Stimulated activated CD8-positive, alpha-beta memory T cell treated with anti-CD3 and anti-CD28 coated beads, Interleukin-7, amount 100 ng/mL, for 48 hours (primary cell): ENCODE data around the gene RYR3.

Experiments used
- DNase-seq, 2 donors: peaks; one replicate each; pipeline ENCODE4 v3.0.0-alpha.2; 2020; ENCODE audit warnings: low read depth in 1 of 2; ENCODE audit errors: extremely low read depth in 1 of 2

The RYR3 gene

DNA sequence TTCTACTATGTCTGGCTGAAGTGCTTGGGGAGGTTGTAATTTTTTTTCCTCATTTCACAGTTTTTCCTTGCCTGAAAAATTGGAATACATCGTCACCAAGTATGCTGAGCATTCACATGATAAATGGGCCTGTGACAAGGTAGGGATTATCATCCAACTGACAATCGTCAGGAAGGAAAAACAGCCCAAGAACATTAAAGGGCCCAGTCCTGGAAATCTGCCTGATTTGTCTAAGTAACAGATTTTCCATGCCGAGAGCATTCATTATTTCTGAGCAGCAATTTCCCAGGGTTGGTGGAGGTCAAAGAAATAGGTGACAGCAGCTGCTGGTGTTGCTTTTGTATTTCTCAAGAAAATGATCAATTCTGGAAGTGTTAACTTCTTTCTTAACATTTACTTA is 431.5 kb downstream of the RYR3 start:
- no peak for DNase-seq

DNA sequence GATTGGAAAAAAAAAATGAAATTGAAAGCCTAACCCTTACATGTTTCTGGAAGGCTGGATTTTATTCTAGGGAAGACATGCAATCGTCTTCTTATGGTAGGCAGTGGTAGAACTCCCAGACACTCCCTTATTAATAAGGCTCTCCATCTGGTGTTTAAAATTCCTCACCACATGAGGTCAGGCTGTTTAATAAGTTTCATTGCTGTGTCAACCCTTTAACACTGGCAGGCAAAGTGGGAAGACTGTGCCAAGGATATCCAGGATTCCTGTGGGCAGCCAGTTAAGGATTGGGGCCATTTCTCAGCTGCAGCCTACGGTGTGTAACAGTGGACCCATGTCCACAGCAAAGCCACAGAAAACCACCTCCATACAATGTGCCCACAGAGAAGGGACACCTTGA is 432.0 kb downstream of the RYR3 start:
- no peak for DNase-seq

DNA sequence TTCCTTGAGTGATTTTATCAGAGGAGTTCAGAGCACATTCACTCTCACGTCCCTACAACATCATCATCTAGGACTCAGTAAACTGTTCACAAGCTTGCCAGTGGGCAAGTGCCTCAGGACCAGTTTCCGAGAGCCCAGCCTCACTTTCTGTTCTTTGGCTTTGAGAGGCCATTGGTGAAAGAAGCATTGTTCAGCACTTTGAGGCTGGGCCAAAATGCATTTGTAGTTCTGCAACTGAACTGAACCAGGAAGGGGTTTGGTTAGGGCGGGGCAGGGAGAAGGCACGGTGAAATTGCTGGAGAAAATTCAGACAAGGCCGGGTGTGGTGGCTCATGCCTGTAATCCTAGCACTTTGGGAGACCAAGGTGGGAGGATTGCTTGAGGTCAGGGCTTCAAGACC is 435.4 kb downstream of the RYR3 start:
- no peak for DNase-seq

DNA sequence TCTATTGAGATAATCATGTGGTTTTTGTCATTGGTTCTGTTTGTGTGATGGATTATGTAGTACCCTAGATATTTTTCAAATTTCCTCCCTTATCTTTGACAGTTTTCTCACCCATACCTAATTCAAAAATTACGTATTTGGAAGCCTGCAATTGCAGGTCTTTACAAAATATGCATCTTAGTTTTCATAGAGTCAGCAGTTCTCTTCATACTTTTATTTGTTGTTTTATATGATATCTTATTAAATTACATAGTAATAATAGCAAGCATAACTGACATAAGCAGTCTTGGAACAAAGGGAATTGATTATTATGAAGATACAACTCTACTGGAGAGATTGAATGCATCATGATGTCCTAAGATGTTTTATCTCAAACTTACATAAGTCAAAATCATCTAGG is 442.2 kb downstream of the RYR3 start:
- DNase-seq, result no peak

DNA sequence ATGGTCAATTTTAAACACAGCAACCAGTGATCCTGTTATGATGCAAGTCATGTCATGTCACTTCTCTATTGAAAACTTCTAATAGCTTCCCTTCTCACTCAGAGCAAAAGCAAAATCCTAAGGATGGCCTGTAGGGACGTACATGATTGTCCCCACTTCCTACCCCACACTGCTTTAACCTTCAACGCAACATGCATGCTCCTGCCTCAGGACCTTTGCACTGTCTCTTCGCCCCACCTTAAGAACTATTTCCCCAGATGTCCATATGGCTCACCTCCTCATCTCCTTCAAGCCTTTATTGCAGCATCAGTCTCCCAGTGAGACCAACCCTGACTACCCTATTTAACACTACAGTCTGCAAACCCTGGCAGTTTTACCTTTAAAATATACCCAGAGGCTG is 443.5 kb downstream of the RYR3 start:
- DNase-seq, result no peak

DNA sequence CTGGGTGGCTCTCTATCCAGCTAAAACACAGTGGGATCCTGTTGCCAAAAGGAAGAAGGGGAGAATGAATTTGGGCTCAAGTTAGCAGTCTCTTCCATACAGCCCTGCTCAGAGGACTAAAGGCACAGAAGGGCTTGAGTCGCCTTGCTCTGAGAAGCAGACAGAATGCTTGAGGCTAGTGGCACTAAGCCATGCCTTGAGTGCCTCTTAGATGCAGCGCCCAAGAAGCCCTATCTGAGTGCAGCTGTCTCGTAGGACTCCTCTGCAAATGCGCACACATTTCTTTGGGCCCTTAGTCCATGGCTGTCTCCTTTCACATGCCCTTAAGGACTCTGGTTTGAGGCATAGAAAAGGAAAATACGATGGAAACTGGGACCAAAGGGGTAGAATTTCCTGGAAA is 446.2 kb downstream of the RYR3 start:
- DNase-seq, result no peak

DNA sequence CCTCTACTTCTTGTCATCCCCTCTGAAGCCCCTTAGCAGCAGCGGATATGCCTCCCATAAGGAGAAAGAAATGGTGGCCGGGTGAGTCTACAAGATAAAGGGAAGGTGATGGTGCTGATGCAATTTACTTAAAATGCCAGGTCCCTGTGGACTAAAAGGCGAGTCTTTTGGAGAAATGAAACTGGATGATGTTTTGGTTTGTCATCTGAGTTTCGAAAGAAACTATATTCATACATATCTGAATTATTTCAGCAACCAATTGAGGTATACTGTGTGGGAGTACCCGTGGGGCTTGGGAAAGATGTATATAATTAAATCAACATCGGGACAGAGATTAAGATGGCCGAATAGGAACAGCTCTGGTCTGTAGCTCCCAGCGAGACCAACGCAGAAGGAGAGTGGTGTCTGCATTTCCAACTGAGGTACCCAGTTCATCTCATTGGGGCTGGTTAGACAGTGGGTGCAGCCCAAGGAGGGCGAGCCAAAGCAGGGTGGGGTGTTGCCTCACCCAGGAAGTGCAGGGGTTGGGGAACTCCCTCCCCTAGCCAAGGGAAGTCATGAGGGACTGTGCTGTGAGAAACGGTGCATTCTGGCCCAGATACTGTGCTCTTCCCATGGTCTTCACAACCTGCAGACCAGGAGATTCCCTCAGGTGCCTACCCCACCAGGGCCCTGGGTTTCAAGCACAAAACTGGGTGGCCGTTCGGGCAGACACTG is 446.9 kb downstream of the RYR3 start:
- no peak for DNase-seq

DNA sequence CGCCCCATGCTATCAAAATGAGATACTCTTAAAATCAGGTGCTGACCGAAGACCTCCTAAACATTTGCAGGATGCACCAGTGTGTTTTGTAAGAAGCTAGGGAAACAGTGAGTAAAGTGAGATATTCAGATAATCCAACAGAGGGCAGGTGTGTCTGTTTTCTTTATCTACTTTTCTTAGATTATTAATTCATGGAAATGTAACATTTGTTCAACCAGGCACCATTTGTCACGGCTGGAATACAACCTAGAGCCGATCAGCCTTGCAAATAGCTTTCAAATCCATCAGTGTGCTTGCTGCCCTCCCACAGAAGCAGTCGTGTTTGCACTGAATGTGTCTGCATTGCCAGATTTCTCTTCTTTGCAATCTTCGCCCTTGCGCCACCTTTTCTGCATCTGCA is 455.6 kb downstream of the RYR3 start:
- no peak for DNase-seq

DNA sequence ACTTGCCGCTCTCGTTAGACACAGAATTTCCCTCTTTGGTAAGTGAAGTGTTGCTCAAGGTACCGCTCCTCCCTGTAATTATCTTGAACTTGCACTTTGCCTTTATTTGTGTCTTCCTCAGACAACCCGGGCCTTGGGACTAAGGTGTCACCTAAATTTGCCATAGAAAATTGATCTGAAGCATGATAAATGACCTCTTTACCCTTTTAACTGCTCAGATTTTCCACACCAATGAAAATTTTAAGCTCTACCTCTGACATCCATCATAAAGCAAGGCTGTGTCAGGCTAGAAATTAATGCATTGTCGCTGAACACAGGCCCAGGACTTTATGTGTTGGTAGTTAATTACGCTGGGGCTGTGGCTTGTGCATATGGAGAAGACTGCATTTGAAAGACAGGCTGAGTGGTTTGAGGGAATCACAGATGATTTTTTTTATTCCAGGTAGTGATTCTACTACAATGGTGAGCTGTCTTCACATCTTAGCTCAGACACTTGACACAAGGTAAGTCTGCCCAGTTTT is 458.0 kb downstream of the RYR3 start:
- DNase-seq, result no peak

DNA sequence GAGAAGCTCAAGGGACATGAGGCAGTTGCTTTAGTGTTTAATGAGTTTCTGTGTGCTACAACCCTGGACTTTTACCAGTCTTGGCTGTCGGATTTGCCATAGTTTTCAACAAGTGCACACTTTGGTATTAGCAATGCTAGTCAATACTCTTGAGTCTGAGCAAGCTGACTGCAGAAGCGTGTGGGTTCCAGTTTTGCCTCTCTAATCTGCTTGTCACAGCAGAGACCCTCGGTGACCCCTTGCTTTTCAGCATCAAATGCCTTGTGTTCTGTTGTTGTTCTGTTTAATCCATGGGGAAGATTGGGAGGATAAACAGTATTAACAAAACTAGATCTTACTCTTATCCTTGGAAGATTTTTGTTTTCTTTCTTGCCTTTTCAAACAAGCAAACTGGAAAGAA is 463.2 kb downstream of the RYR3 start:
- DNase-seq, result no peak

DNA sequence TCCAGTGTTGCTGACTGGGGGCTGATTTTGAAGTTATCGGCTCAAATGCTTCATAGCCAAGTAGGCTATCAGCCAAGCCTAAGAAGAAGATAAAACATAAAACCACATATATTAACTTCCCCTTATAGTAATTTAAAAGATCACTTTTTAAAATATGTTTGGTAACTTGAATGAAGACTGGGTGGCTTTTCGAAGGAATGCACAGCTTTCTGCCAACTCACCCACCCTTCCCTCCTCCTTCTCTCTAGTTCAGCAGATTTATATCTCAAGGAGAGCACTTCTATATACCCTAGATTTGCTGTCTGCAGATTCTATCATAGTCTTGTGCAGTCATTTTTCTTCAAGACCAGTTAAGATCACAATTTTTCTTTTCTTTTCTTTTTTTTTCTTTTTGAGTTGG is 468.1 kb downstream of the RYR3 start:
- DNase-seq, result no peak

DNA sequence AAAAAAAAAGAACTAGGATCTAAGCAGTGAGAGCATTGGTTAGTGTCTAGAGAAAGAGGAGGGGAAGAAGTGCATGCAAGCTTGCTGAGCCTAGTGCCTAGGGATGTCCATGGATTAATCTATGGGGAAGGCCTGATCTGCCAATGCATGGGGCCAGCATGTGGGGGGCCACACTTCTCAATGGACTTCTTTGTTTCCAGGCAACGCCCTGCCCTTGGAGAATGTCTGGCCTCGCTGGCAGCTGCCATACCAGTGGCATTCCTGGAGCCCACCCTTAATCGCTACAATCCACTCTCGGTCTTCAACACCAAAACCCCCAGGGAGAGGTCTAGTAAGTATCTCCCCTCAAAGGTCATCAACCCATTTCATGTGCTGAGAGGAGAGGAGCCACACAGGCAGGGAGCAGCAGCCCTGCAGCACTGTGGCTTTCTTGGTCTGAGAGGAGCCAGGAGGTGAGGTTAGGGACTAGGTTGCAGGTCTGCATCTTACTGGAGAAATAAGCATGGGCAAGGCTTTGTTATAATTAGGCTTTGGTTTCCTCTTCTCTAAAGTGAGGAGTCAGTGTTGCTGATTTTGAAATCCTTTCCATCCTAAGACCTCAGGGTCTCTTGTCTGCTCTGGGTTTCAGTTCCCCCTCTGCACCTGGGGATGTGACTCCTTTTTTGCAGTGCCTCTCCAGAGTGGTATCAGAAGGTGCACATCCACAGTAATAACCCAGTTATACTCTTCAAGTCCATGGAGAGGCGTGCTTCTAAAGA is 469.4 kb downstream of the RYR3 start:
- no peak for DNase-seq

DNA sequence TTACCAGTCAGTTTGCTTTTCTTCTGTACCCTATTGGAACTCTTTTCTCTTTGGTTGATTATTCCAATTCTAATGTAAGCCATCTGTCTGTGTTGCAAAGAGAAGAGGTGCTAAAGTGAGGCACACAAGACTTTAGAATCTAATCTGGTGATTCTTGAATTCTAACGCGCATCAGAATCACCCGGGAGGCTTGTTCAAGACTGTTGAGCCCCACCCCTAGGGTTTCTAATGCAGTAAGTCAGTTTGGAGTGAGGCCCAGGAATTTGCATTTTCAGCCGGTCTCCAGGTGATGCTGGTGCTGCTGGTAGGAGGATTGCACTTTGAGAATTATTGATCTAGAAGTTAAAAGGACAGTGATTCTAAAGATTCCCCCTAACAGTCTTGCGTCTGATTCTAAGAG is 472.2 kb downstream of the RYR3 start:
- no peak for DNase-seq

DNA sequence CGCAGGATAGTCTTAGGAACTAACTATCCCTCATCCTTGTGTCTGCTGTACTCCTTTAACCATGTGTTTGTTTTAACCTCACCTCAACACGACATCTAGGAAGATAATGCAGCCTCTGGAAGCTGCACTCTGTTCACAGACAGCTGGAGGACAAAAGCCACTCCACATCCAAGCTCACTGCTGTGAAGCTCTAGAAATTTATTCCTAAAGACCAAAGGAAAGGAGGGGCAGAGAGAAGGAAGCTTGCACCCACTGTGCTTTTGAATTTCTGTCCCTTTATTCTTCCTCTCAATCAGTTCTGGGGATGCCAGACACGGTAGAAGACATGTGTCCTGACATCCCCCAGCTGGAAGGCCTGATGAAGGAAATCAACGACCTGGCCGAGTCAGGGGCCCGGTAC is 474.6 kb downstream of the RYR3 start:
- no peak for DNase-seq

DNA sequence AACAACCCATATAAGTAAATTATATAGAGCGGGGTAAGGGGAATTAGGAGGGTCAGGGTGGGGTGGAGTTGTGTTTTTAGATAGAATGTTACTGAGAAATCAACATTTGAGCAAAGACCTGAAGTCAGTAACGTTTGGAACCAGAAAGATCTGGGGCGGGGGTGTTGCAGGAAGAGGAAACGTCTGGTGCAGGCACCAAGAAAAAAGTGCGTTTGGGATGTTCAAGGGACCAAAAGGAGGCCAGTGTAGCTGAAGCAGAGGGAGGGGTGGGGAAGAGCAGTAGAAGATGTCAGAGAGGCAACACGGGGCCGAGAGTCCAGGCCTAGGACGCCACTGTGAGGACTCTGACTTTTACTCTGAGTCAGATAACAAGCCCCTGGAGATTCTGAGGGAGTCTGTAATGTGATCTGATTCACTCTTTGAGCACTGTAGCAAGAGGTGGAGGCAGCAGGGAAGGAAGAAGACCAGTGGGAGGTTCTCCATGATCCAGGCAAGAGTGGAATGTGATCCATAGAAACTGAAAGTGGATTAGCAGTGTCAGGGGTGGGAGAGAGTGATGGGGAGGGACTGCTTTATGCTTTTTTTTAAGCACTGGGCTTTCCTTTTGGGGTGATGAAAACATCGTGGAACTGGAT is 478.3 kb downstream of the RYR3 start:
- DNase-seq, result no peak

DNA sequence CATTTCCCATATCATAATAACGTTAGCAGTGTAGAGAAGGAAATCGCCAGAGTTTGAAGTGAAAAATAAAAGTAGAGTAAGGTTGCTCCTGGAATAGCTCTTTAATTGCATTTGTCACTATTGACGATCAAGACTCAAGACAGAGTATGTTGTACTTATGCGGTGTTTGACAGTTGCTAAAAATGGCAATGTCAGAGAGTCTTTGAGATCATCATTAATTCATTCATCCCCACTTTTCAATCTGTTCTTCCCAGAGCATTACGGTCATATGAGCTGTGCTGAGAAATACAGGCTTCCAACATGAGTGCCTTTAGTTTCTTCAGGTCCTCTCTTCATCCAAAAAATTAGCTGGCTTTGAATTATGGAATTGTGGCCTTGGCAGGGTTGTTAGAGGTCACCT is 483.7 kb downstream of the RYR3 start:
- DNase-seq, result no peak

DNA sequence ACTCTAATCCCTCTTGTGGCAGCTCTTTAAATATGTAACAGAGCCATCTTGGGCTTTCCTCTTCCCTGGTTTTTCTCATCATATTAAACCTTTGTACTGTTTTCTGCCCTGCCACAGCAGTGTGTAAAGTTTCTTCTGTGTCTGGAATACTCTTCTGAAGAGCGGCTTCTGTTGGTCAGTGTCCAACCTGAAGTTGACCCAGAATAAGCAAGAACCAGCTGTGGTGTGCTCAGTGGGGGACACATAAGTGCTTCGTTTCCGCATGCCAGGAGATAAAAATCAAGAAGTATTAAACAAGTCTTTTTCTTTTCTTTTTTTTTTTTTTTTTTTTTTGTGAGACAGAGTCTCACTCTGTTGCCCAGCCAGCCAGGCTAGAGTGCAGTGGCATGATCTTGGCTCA is 484.3 kb downstream of the RYR3 start:
- no peak for DNase-seq

DNA sequence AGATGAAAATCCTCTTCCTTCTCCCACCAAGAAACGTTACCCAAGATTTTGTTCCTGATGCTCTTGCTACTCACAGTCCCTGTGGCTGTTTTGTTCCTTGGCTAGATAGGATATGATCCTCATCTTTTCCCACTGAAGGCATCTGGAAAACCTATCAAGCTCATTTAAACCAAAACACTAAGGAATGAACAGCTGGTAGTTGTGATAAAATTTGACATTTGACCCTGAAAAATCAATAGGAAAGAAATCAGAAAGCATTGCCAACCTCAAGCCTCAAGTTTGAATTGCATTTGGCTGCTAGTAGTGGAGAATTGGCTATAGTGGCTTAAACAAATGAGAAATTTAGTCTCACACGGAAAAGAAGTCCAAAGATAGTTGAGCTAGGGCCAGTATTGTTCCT is 486.9 kb downstream of the RYR3 start:
- no peak for DNase-seq

DNA sequence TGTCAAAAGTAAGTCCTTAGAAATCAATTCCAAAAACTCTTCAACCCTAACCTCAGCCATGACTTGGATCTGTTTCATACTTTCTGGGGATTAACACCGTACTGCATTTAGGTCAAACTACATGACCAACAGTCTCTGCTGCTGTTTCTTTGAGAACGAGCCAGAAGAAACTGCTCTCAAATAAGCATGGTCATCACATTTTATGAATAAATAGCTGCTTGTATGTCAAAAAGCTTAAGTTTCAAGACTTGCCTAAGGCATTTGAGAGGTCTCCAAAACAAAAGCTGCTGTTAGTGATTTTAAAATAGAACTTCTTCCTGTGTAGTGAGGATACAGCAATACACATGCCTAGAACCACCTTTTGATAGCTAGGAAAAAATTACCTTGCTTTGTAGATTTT is 491.2 kb downstream of the RYR3 start:
- no peak for DNase-seq

DNA sequence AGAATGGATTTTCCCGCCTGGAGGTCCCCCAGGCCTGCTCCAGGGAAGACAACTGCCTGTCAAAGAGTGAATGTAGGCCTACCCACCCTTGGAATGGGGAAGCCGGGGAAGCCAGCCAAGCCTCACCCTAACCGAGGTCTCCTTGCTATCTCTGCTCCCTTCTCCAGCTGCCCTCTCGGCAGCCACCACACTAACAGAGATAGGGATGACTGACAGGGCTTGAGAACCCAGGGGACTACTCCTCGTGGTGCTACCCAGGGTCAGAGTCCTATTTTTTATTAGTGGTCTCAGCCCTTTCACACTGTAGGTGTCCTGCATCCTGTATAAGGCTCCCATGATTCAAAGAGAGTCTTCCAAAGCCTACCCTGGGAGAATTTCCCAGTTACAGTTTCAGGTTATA is 496.9 kb downstream of the RYR3 start:
- no peak for DNase-seq

DNA sequence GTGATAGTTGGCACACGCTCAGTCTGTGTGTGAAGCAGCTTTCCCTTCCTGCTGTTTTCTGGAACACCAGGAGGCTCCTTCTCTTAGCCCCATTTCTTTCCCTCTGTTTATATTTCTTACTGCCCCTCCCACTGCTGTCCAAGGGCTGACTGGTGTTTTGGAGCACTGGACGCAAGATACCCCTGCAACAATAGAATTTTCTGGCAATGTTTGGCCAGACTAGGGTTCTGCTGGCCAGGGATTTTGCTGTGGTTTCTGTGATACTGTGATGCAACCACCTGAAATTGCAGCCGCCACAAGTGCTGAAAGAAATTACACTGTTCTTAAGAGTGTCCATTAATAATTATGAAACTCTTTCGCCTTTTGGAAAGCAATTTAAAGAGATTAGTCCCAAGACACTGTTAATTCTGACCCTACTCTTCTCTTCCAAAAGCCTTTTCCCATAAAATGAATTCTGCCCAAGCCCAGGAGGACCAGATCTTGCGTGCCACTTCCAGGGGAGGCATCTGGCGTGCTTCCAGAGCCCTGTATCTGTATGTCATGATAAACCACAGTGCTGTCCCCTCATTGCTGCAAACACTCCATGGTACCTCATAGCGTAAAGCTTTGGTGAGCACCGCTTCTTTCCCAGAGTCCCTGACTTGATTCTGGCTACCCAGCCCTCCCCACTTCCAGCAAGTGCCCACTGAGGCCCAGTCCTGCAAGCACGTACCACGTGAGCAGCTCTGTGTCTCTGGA is 498.1 kb downstream of the RYR3 start:
- no peak for DNase-seq
